GM12878 (cell line): Measurements from ENCODE around the gene MYO9B. TPM values are rescaled to one million over a fixed set of nuclear protein-coding genes. Genes with fewer than 3 reads are reported as not detected.

Experiments used
- ATAC-seq: fragments of 200-7000 bp; cut with Tn5 transposase; 3 replicates; pipeline ENCODE4 v1.9.1; 2020; ENCODE audit warnings: mild to moderate bottlenecking, moderate library complexity
- BruUV-seq: library from RNA; stranded (reverse); fragments of 400-500 nt; replicated peaks from 2 replicates; lab custom pipeline; 2021; lab: Mats Ljungman, UMichigan
- CTCF ChIA-PET: fragments of 300-600 bp; sonication (Branson Sonifier 250); formaldehyde crosslinking; extraction: SDS; loops from one replicate; lab custom pipeline; 2021; ENCODE audit warnings: inconsistent platforms; lab: Yijun Ruan, JAX
- POLR2A ChIA-PET: fragments of 350-600 bp; formaldehyde crosslinking; extraction: SDS; loops from one replicate; lab custom pipeline; 2021; ENCODE audit warnings: inconsistent platforms; lab: Charles Lee
- RAD21 ChIA-PET: fragments of 300-600 bp; sonication (Branson Sonifier 250); formaldehyde crosslinking; loops from one replicate; lab custom pipeline; 2023; ENCODE audit warnings: antibody characterized with exemption; ENCODE audit not compliant: unreplicated experiment; lab: Charles Lee
- SMC1A ChIA-PET: fragments of 300-600 bp; sonication (Branson Sonifier 250); formaldehyde crosslinking; loops from one replicate; lab custom pipeline; 2023; ENCODE audit not compliant: unreplicated experiment, uncharacterized antibody; lab: Charles Lee
- DNase-seq: peaks from one replicate; pipeline ENCODE4 v3.0.0-alpha.2; 2011; ENCODE audit warnings: low read depth, low spot score
- FAIRE-seq: peaks from 3 replicates; lab custom pipeline; 2011; peaks lifted over from hg19 to GRCh38; lab: Jason Lieb, UNC
- H2AFZ ChIP-seq: 2 replicates; pipeline ENCODE4 v1.6.0; 2011; ENCODE audit warnings: low read depth, low read length, control low read depth; ENCODE audit not compliant: control insufficient read depth
- H3K27ac ChIP-seq: 2 replicates; pipeline ENCODE4 v1.5.1; 2011; ENCODE audit warnings: control low read depth; ENCODE audit not compliant: control insufficient read depth, insufficient read depth
- H3K27me3 ChIP-seq, 2 experiments: replicated peaks in 1 of 2; 2 replicates each; pipeline versions ENCODE4 v1.6.0 to v1.6.1; 2011; ENCODE audit warnings: low read length in 1 of 2; ENCODE audit not compliant: control insufficient read depth in 2 of 2, insufficient read depth in 2 of 2
- H3K36me3 ChIP-seq, 2 experiments: 2 replicates each; pipeline ENCODE4 v1.5.1; 2011; ENCODE audit warnings: low read length in 1 of 2; ENCODE audit not compliant: control insufficient read depth in 2 of 2, insufficient read depth in 2 of 2
- H3K4me1 ChIP-seq: 2 replicates; pipeline ENCODE4 v1.6.1; 2011; ENCODE audit warnings: mild to moderate bottlenecking, low read length, moderate library complexity, mixed read lengths; ENCODE audit not compliant: control insufficient read depth, insufficient read depth
- H3K4me2 ChIP-seq: 2 replicates; pipeline ENCODE4 v1.6.0; 2011; ENCODE audit warnings: control low read depth; ENCODE audit not compliant: control insufficient read depth, insufficient read depth
- H3K4me3 ChIP-seq: fragments of 200-600 bp; sonication (generic); 2 replicates; pipeline ENCODE4 v1.5.1; 2016
- H3K79me2 ChIP-seq: 2 replicates; pipeline ENCODE4 v1.6.0; 2011; ENCODE audit warnings: low read length; ENCODE audit not compliant: control insufficient read depth, insufficient read depth
- H3K9ac ChIP-seq: 2 replicates; pipeline ENCODE4 v1.8.0; 2011; ENCODE audit warnings: low read length, control low read depth, mixed read lengths; ENCODE audit not compliant: control insufficient read depth, insufficient read depth
- H3K9me3 ChIP-seq: replicated peaks from 3 replicates; pipeline ENCODE4 v1.5.1; 2011; ENCODE audit warnings: mild to moderate bottlenecking, low read length; ENCODE audit not compliant: control insufficient read depth, insufficient read depth
- H4K20me1 ChIP-seq: 2 replicates; pipeline ENCODE4 v1.6.0; 2011; ENCODE audit not compliant: control insufficient read depth, insufficient read depth
- ATF2 ChIP-seq: IDR thresholded peaks from 2 replicates; pipeline ENCODE4 v1.6.1; 2012; ENCODE audit warnings: low read length, inconsistent platforms
- ATF7 ChIP-seq: fragments of 450-650 bp; IDR thresholded peaks from 2 replicates; pipeline ENCODE4 v1.6.1; 2016; ENCODE audit warnings: low read depth, mild to moderate bottlenecking
- BCL11A ChIP-seq: IDR thresholded peaks from 2 replicates; pipeline ENCODE4 v1.6.1; 2011; ENCODE audit warnings: low read depth, low read length
- CREM ChIP-seq: IDR thresholded peaks from 2 replicates; pipeline ENCODE4 v1.6.1; 2014; ENCODE audit warnings: antibody characterized with exemption, low read depth
- ESRRA ChIP-seq: IDR thresholded peaks from 2 replicates; pipeline ENCODE4 v1.6.1; 2012; ENCODE audit warnings: mild to moderate bottlenecking, low read length, improper control_type of control experiment
- GATAD2B ChIP-seq: fragments of 450-650 bp; conservative IDR thresholded peaks from 2 replicates; pipeline ENCODE4 v1.6.1; 2017; ENCODE audit warnings: low read depth, mild to moderate bottlenecking, moderate library complexity
- IKZF1 ChIP-seq: fragments of 450-650 bp; conservative IDR thresholded peaks from 2 replicates; pipeline ENCODE4 v1.6.1; 2017; ENCODE audit warnings: antibody characterized with exemption, mild to moderate bottlenecking
- JUNB ChIP-seq: IDR thresholded peaks from 2 replicates; pipeline ENCODE4 v1.6.1; 2016; ENCODE audit warnings: antibody characterized with exemption, mild to moderate bottlenecking
- MTA2 ChIP-seq: fragments of 450-650 bp; IDR thresholded peaks from 2 replicates; pipeline ENCODE4 v1.6.1; 2016; ENCODE audit warnings: low read depth, mild to moderate bottlenecking, moderate library complexity
- NR2C1 ChIP-seq: fragments of 450-650 bp; IDR thresholded peaks from 2 replicates; pipeline ENCODE4 v1.6.1; 2017; ENCODE audit warnings: antibody characterized with exemption, mild to moderate bottlenecking, moderate library complexity
- NR2F1 ChIP-seq: fragments of 450-650 bp; conservative IDR thresholded peaks from 2 replicates; pipeline ENCODE4 v1.6.1; 2017; ENCODE audit warnings: mild to moderate bottlenecking
- NRF1 ChIP-seq: conservative IDR thresholded peaks from 2 replicates; pipeline ENCODE4 v1.6.1; 2011; ENCODE audit warnings: mild to moderate bottlenecking, low read depth, low read length, improper control_type of control experiment
- POLR2AphosphoS5 ChIP-seq: IDR thresholded peaks from 2 replicates; pipeline ENCODE4 v1.6.1; 2011; ENCODE audit warnings: mild to moderate bottlenecking, low read length, inconsistent platforms
- POU2F2 ChIP-seq: IDR thresholded peaks from 3 replicates; pipeline ENCODE4 v1.6.1; 2011; ENCODE audit warnings: low read depth, mild to moderate bottlenecking, low read length, borderline replicate concordance
- RUNX3 ChIP-seq: IDR thresholded peaks from 2 replicates; pipeline ENCODE4 v1.6.1; 2012; ENCODE audit warnings: low read length, inconsistent platforms
- SPI1 ChIP-seq: IDR thresholded peaks from 2 replicates; pipeline ENCODE4 v1.6.1; 2011; ENCODE audit warnings: low read depth, mild to moderate bottlenecking, low read length, moderate library complexity, borderline replicate concordance; ENCODE audit not compliant: insufficient read depth
- SRF ChIP-seq, 2 experiments: IDR thresholded peaks; 2 replicates each; pipeline ENCODE4 v1.6.1; 2011; ENCODE audit warnings: low read depth in 2 of 2, low read length in 2 of 2, mild to moderate bottlenecking in 1 of 2, moderate library complexity in 1 of 2
- TBL1XR1 ChIP-seq: IDR thresholded peaks from 2 replicates; pipeline ENCODE4 v1.6.1; 2012; ENCODE audit warnings: low read depth, low read length, improper control_type of control experiment
- TCF7 ChIP-seq: IDR thresholded peaks from 2 replicates; pipeline ENCODE4 v1.6.1; 2014; ENCODE audit warnings: antibody characterized with exemption, borderline replicate concordance
- ZNF592 ChIP-seq: fragments of 450-650 bp; IDR thresholded peaks from 2 replicates; pipeline ENCODE4 v1.6.1; 2017; ENCODE audit warnings: mild to moderate bottlenecking, moderate library complexity
- WGBS: methylation state at CpG from one replicate; pipeline ENCODE4 v1.1.6; 2016; ENCODE audit warnings: low lambda C conversion rate; ENCODE audit not compliant: insufficient replicate concordance, insufficient coverage; ENCODE audit errors: missing lambda C conversion rate; 5-methylcytosine and 5-hydroxymethylcytosine counted together
- in situ Hi-C: fragments of 300-500 bp; cut with MboI; formaldehyde crosslinking; loops from 9 replicates; pipeline ENCODE4 v1.14.3; 2018; ENCODE audit warnings: mixed read lengths
- intact Hi-C: fragments of 100-400 bp; cut with micrococcal nuclease; formaldehyde crosslinking; loops from one replicate; pipeline ENCODE4 v1.14.2; 2022; ENCODE audit not compliant: unreplicated experiment
- polyA plus RNA-seq, 11 experiments: library from polyadenylated mRNA; depleted of rRNA in 4 of 11; unstranded in 6 of 11; stranded (reverse) in 5 of 11; fragments of >200 nt; fragmentation: Nextera tagmentation in 4 of 11; fragmentation: Illumina TruSeq in 1 of 11; extraction: Ambion mirVana in 4 of 11; extraction: Trizol in 1 of 11; gene quantifications; 1 replicate in 1 of 11; 2 replicates in 10 of 11; pipeline versions ENCODE4 v1.2.1 to v1.2.3, GENCODE V29; 2011 to 2016; ENCODE audit warnings: inconsistent platforms in 2 of 11, missing spikeins in 2 of 11, low read depth in 1 of 11
- total RNA-seq, 4 experiments: library from RNA; depleted of rRNA in 3 of 4; stranded (reverse); fragments of >200 nt in 3 of 4; fragmentation: Illumina TruSeq in 1 of 4; extraction: Trizol in 1 of 4; gene quantifications; 2 replicates each; pipeline versions ENCODE4 v1.2.1 to v1.2.3, GENCODE V29; 2013 to 2021

The MYO9B gene
- total and polyA plus RNA-seq, 10 of the 15 experiments (the other 5 are each of a cell fraction or from before 2014, with no cell fraction given): 5.4 to 165 (median 45.8) TPM

GRCh38 chr19:17105556-17105955, 30.0 kb downstream of the MYO9B start:
- Histone ChIP-seq H3K79me2 (peaks cover 87% of the 10 kb centered on the region), H3K9ac (no peak overlapping the region), H3K4me1 (peaks cover 73% of the 10 kb centered on the region), H3K4me2 (peak overlapping the region; percentile 77), H3K27ac (peak overlapping the region; percentile 60), H3K27me3 (no peaks in the 10 kb centered on the region), H3K9me3 (no peaks in the 10 kb centered on the region; the same call in 2 of the 3 replicates), H2AFZ (no peak overlapping the region), H3K4me3 (no peak overlapping the region), H4K20me1 (0 out of 2 replicates have a peak, but pooled peaks cover 3% of the 10 kb centered on the region), H3K36me3 (peaks cover 34 to 37% of the 10 kb centered on the region in 2 experiments)
- BruUV-seq: no TSS peak
- FAIRE-seq (no peak), ATAC-seq (peak; percentile 79), DNase-seq (peak; percentile 53)
- WGBS: 2% methylated on average over 3 of the region's 3 CpGs
- SMC1A ChIA-PET: interaction anchor here (0.8 to 7.3 kb wide), 8 partner anchors 11 to 79 kb away, joined by 3 to 66 read pairs (median 4); no protein-coding TSS in a partner anchor
- RAD21 ChIA-PET: interaction anchor here (1.1 to 7.7 kb wide), 4 partner anchors 11 to 26 kb away, joined by 3 to 90 read pairs (median 4); no protein-coding TSS in a partner anchor
- in situ Hi-C loops: no loop called here
- intact Hi-C loops: loop anchor here (2.0 kb wide), 2 partner anchors 19 to 25 kb away; no protein-coding TSS in a partner anchor
- POLR2A ChIA-PET: interaction anchor here (0.5 to 6.8 kb wide), 8 partner anchors 8 to 130 kb away, joined by 3 to 64 read pairs (median 4); partner anchors contain the start of gene OCEL1
- CTCF ChIA-PET: interaction anchor here (1.3 to 3.6 kb wide), 4 partner anchors 12 to 28 kb away, joined by 3 to 8 read pairs (median 4); no protein-coding TSS in a partner anchor
- TF ChIP-seq RUNX3 (0 out of 2 replicates have a peak, but pooled peaks have one; percentile 36), SRF (IDR thresholded peaks at IDR 0.05; ENCODE audit: low read depth in 2 of 2, low read length in 2 of 2) (no peak), NR2C1 (peak; percentile 78), ZNF592 (peak; percentile 45; the same call in 1 of the 2 replicates), MTA2 (peak; percentile 83), ESRRA (no peak), POLR2AphosphoS5 (0 out of 2 replicates have a peak, but pooled peaks have one; percentile 20), NR2F1 (peak; percentile 98), ATF2 (0 out of 2 replicates have a peak, but pooled peaks have one; percentile 26), CREM (peak; percentile 49; the same call in 1 of the 2 replicates), TBL1XR1 (0 out of 2 replicates have a peak, but pooled peaks have one; percentile 23), TCF7 (no peak), SPI1 (peak; percentile 96), ATF7 (peak; percentile 81), BCL11A (peak; percentile 61; the same call in 1 of the 2 replicates), POU2F2 (peak; percentile 95; the same call in 2 of the 3 replicates), JUNB (0 out of 2 replicates have a peak, but pooled peaks have one; percentile 15), IKZF1 (peak; percentile 59), NRF1 (no peak), GATAD2B (0 out of 2 replicates have a peak, but pooled peaks have one; percentile 29)
